ENCODE data around the gene CASQ2.

The CASQ2 gene

GRCh38 chr1:115768549-115768948 is at the start of gene CASQ2:
CASQ2 (minus strand) TSS chr1:115768714; CDS start chr1:115768541, 173 bp downstream.
- no peak for DNase-seq

DNA sequence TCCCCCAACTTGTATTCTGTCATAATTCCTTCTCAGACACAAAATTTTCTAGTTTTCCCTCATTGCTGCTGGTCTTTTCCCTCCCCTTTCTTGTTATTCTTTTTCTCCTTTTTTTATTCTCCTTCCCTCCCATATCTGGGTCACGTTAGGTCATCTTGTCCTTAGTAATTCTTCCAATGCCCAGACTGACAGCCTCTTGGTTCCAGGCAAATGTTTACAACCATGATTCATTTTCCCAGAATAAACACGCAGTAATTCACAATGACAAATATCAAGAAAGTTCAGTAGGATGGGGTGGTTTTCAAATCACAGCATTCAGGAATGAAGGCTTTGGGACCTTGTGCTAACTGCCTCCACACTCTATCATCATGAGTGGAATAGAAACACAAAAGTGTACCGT is 47.2 kb upstream of the CASQ2 start:
- DNase-seq = no peak

DNA sequence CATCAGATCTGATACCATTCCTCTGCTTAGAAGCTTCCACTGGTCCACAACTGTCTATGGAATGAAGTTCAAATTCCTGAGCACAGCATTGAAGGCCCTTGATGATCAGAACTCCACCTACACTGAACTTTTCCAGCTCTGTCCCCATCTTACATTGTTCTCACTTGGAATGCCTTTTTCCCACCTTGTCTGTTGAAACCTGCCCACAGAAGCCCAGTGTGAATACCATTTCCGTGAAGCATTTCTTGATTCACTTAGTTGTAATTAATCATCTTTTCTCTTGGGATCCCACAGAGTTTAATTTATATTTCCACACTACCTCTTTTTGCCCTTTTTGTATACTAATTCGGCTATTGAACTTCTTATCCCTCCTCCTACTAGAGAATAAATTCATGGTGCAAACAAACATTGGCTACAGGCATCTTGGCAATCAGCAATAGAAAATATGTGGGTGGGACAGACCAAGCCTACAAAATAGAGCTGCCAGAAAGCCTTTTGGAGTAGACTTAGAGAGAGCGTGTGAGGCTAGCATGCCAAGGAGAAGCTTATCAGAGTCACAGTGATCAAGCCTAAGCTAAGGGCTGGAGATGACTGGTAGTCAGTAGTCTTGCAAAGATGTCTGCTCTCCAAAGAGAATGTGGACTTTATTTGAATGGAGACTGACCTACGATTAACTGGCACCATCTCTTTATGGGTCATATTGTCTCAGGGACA is 46.3 kb upstream of the CASQ2 start:
- DNase-seq = no peak

- no peak for DNase-seq
Observed at GRCh38 chr1:115813727-115814126, 45.2 kb upstream of the CASQ2 start.

GRCh38 chr1:115811140-115811828 is 42.8 kb upstream of the CASQ2 start:
- DNase-seq = no peak

GRCh38 chr1:115810609-115811008 is 42.1 kb upstream of the CASQ2 start:
- DNase-seq = no peak

- no peak for DNase-seq
Observed at GRCh38 chr1:115809847-115810246, 41.3 kb upstream of the CASQ2 start.

DNA sequence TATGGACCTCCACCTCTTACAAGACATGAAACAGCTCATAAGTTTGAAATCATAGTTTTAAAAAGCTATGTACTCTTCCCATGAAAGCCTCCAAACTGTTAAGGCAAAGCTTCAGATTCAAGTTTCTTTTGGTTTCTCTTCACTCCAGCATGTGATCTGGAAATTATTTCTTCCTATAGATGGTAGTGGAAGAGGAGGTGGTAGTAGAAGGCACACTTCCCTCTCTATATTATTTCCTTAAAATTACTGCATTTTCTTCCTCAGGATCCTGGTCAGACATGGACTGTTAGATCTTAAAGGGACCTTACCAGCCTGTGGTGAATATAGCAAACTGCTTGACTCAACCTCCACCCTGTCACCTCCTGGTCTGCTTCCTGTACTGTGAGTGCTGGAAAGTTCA is 40.6 kb upstream of the CASQ2 start:
- no peak for DNase-seq

- DNase-seq = peak; percentile 29 to 56
Observed at GRCh38 chr1:115807723-115808122, 39.2 kb upstream of the CASQ2 start.

- DNase-seq = no peak
Observed at GRCh38 chr1:115805597-115805996, 37.1 kb upstream of the CASQ2 start.

GRCh38 chr1:115802416-115802815 is 33.9 kb upstream of the CASQ2 start:
- no peak for DNase-seq

- DNase-seq = no peak
Observed at GRCh38 chr1:115797486-115797885, 29.0 kb upstream of the CASQ2 start.

GRCh38 chr1:115796897-115797296 is 28.4 kb upstream of the CASQ2 start:
- DNase-seq = no peak

GRCh38 chr1:115796036-115796435 is 27.5 kb upstream of the CASQ2 start:
- DNase-seq = no peak

- no peak for DNase-seq
Observed at GRCh38 chr1:115794976-115795639, 26.6 kb upstream of the CASQ2 start.

- DNase-seq = no peak
Observed at GRCh38 chr1:115793162-115793561, 24.6 kb upstream of the CASQ2 start.

GRCh38 chr1:115791816-115792215 is 23.3 kb upstream of the CASQ2 start:
- no peak for DNase-seq

- DNase-seq = no peak
Observed at GRCh38 chr1:115790846-115791245, 22.3 kb upstream of the CASQ2 start.

- DNase-seq = no peak
Observed at GRCh38 chr1:115790356-115790755, 21.8 kb upstream of the CASQ2 start.

GRCh38 chr1:115783311-115783710 is 14.8 kb upstream of the CASQ2 start:
- no peak for DNase-seq

GRCh38 chr1:115782571-115783281 is 14.2 kb upstream of the CASQ2 start:
- DNase-seq = no peak

DNA sequence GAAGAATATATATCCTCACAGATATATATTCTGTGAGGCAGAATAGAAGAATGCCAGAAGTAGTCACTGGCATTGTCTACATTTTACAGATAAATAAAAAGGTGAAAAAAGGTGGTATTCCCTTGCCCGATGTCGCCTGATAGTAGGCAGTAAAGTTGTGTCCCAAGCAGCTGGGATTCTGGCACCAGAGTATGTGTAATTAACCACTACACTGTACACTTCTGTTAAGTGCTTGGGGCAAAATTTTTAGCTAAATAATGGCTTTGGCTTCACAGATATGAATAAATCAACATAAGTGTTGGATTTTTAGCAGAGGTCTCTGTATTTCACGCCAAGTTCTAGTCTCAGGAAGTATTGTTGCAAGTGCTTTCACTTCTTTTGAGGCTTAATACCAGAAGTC is 13.3 kb upstream of the CASQ2 start:
- no peak for DNase-seq

- no peak for DNase-seq
Observed at GRCh38 chr1:115781343-115781742, 12.8 kb upstream of the CASQ2 start.

Measured in CD4-positive, alpha-beta T cell treated with Interferon alpha-2 for 1 hour (primary cell).